Stomach (tissue), 9 donors: ENCODE results near the gene PLPP2. TPM values are rescaled to one million over a fixed set of nuclear protein-coding genes. Genes with fewer than 3 reads are reported as not detected.
A peak's percentile ranks its signal among the peaks of the same experiment; 100 is the strongest.

ENCODE experiments used
- DNase-seq, 2 donors: peaks; one replicate each; pipeline versions ENCODE4 v3.0.0 to v3.0.0-alpha.2; 2013 to 2019
- H3K27ac ChIP-seq, 5 donors: fragments of 200-600 bp in 4 of 5; sonication (generic) in 4 of 5; one replicate each; pipeline ENCODE4 v1.5.1; 2013 to 2019; ENCODE audit warnings: mild to moderate bottlenecking in 1 of 5, moderate library complexity in 1 of 5
- H3K27me3 ChIP-seq, 3 donors: fragments of 200-600 bp; sonication (generic); one replicate each; pipeline ENCODE4 v1.5.1; 2017 to 2019; ENCODE audit warnings: mixed run types in 1 of 3
- H3K36me3 ChIP-seq, 4 donors: fragments of 200-600 bp; sonication (generic); 1 replicate in 3 of 4; 2 replicates in 1 of 4; pipeline ENCODE4 v1.5.1; 2016 to 2019
- H3K4me1 ChIP-seq, 4 donors: fragments of 200-600 bp; sonication (generic); one replicate each; pipeline ENCODE4 v1.5.1; 2016 to 2019
- H3K4me3 ChIP-seq, 4 donors: fragments of 200-600 bp; sonication (generic) in 3 of 4; one replicate each; pipeline ENCODE4 v1.5.1; 2016 to 2019; ENCODE audit warnings: mild to moderate bottlenecking in 1 of 4
- H3K9me3 ChIP-seq, 4 donors: fragments of 200-600 bp; sonication (generic); one replicate each; pipeline ENCODE4 v1.5.1; 2016 to 2019
- CTCF ChIP-seq, 7 experiments: fragments of 450-650 bp in 4 of 7; fragments of 200-600 bp in 3 of 7; sonication (generic) in 3 of 7; IDR thresholded peaks; one replicate each; pipeline ENCODE4 v1.5.1; 2016 to 2019; ENCODE audit warnings: antibody characterized with exemption in 7 of 7, control low read depth in 2 of 7, mild to moderate bottlenecking in 1 of 7
- EP300 ChIP-seq: sonication (generic); formaldehyde crosslinking; IDR thresholded peaks from one replicate; pipeline ENCODE4 v1.6.1; 2017; ENCODE audit warnings: antibody characterized with exemption
- POLR2A ChIP-seq, 4 donors: fragments of 450-650 bp; IDR thresholded peaks; one replicate each; pipeline ENCODE4 v1.6.1; 2016; ENCODE audit warnings: antibody characterized with exemption in 4 of 4, control low read depth in 2 of 4, mild to moderate bottlenecking in 1 of 4, moderate library complexity in 1 of 4
- POLR2AphosphoS5 ChIP-seq, 3 donors: sonication (generic); formaldehyde crosslinking; IDR thresholded peaks; one replicate each; pipeline ENCODE4 v1.6.1; 2016; ENCODE audit warnings: antibody characterized with exemption in 3 of 3
- WGBS, 5 donors: extraction: QIAGEN DNeasy Blood & Tissue Kit in 3 of 5; methylation state at CpG; one replicate each; pipeline versions ENCODE4 v1.1.5 to v1.1.7; 2013 to 2018; 5-methylcytosine and 5-hydroxymethylcytosine counted together
- intact Hi-C: fragments of 100-400 bp; cut with DNase I; formaldehyde crosslinking; loops from one replicate; pipeline ENCODE4 v1.15.1; 2023; ENCODE audit warnings: low total_unique reads
- polyA plus RNA-seq, 3 donors: library from polyadenylated mRNA; stranded (reverse); fragments of 200-250 nt; gene quantifications; one replicate each; pipeline ENCODE4 v1.2.3, GENCODE V29; 2013
- total RNA-seq, 5 donors: library from RNA; depleted of rRNA; stranded (reverse); fragments of >200 nt; gene quantifications; one replicate each; pipeline versions ENCODE4 v1.1.0 to v1.2.3, GENCODE V29; 2014 to 2016
- donor health status: healthy with polysubstance abuse.
- donor health status: Bipolar disorder and iron deficiency.
- donor health status: healthy.

The PLPP2 gene
- total and polyA plus RNA-seq, 8 donors, result 22.2 to 228 (median 46.1) TPM

GRCh38 chr19:279656-280055 is 11.5 kb downstream of the PLPP2 start:
- H3K27me3 ChIP-seq, result peaks cover 0 to 58% (median 0%) of the 10 kb centered on the region in 3 donors
- no peaks in the 10 kb centered on the region for H3K9me3 ChIP-seq
- TF ChIP-seq CTCF (IDR thresholded peaks at IDR 0.05) (no peak), EP300 (no peak)
- H3K4me1 ChIP-seq, result peaks cover 0 to 11% (median 0%) of the 10 kb centered on the region in 4 donors
- DNase-seq, result no peak
- peaks cover 6 to 53% (median 40%) of the 10 kb centered on the region in 4 donors for H3K36me3 ChIP-seq
- no peak overlapping the region for H3K4me3 ChIP-seq
- intact Hi-C loops, result no loop called here
- no peak overlapping the region for H3K27ac ChIP-seq
- WGBS, 5 donors, result 81 to 92% (median 88%) methylated on average over 10 of the region's 10 CpGs

GRCh38 chr19:279231-279630 is 12.0 kb downstream of the PLPP2 start:
- peaks cover 6 to 51% (median 40%) of the 10 kb centered on the region in 4 donors for H3K36me3 ChIP-seq
- no peaks in the 10 kb centered on the region for H3K9me3 ChIP-seq
- H3K4me3 ChIP-seq, result no peak overlapping the region
- TF ChIP-seq POLR2A (IDR thresholded peaks at IDR 0.05), result no peak
- no peak for TF ChIP-seq EP300
- no peak for TF ChIP-seq CTCF (IDR thresholded peaks at IDR 0.05)
- no peak for TF ChIP-seq POLR2AphosphoS5 (IDR thresholded peaks at IDR 0.05)
- WGBS, 5 donors, result 81 to 90% (median 90%) methylated on average over 8 of the region's 8 CpGs
- DNase-seq, result no peak
- H3K4me1 ChIP-seq, result peaks cover 0 to 11% (median 0%) of the 10 kb centered on the region in 4 donors
- no peak overlapping the region for H3K27ac ChIP-seq
- peaks cover 0 to 58% (median 0%) of the 10 kb centered on the region in 3 donors for H3K27me3 ChIP-seq
- intact Hi-C loops, result no loop called here

GRCh38 chr19:277581-278165 is 13.5 kb downstream of the PLPP2 start:
- intact Hi-C loops, result no loop called here
- Histone ChIP-seq H3K27ac (no peak overlapping the region), H3K4me1 (peaks cover 0 to 5% (median 0%) of the 10 kb centered on the region in 4 donors), H3K36me3 (peaks cover 6 to 36% (median 31%) of the 10 kb centered on the region in 4 donors), H3K27me3 (peaks cover 0 to 58% (median 0%) of the 10 kb centered on the region in 3 donors), H3K4me3 (no peak overlapping the region), H3K9me3 (no peaks in the 10 kb centered on the region)
- 49 to 64% (median 58%) methylated on average over 21 of the region's 21 CpGs for WGBS, 5 donors
- DNase-seq, result peak in 1 of 2 donors; percentile 78
- TF ChIP-seq POLR2AphosphoS5 (IDR thresholded peaks at IDR 0.05) (no peak), CTCF (IDR thresholded peaks at IDR 0.05) (no peak)

GRCh38 chr19:277131-277530 is 14.1 kb downstream of the PLPP2 start:
- no peaks in the 10 kb centered on the region for H3K4me1 ChIP-seq
- no peaks in the 10 kb centered on the region for H3K9me3 ChIP-seq
- intact Hi-C loops, result no loop called here
- peaks cover 6 to 32% (median 27%) of the 10 kb centered on the region in 4 donors for H3K36me3 ChIP-seq
- H3K4me3 ChIP-seq, result no peak overlapping the region
- H3K27me3 ChIP-seq, result peaks cover 0 to 56% (median 0%) of the 10 kb centered on the region in 3 donors
- DNase-seq, result no peak
- H3K27ac ChIP-seq, result no peak overlapping the region
- 67 to 78% (median 77%) methylated on average over 7 of the region's 7 CpGs for WGBS, 5 donors
- TF ChIP-seq POLR2AphosphoS5 (IDR thresholded peaks at IDR 0.05), result no peak
- TF ChIP-seq CTCF (IDR thresholded peaks at IDR 0.05), result no peak
- no peak for TF ChIP-seq EP300
- TF ChIP-seq POLR2A (IDR thresholded peaks at IDR 0.05), result no peak
